GM19043 (cell line): ENCODE data around the gene AREL1.

Source experiments
- ATAC-seq: cut with Tn5 transposase; IDR thresholded peaks from one replicate; pipeline ENCODE4 v1.9.1; 2021; ENCODE audit warnings: low read depth; ENCODE audit not compliant: unreplicated experiment

The AREL1 gene

DNA sequence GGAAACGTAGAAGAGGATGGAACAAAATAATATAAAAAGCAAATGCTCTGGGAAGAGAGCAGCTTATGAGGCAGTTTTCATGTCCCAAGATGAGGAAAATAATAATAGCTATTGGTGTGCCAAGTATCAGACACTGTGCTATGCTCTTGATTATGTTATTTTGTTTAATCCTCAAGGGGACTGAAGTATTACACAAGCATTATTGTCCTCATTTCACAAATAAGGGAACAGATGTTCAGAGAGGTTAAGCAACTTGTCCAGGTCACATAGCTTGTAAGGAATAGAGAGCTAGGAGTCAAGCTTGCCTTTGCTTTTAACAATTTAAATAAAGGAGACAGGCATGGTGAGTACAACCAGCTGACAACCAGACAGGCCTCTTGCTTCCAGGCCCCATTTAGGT, 73.9 kb downstream of the AREL1 start:
- ATAC-seq, result no peak

DNA sequence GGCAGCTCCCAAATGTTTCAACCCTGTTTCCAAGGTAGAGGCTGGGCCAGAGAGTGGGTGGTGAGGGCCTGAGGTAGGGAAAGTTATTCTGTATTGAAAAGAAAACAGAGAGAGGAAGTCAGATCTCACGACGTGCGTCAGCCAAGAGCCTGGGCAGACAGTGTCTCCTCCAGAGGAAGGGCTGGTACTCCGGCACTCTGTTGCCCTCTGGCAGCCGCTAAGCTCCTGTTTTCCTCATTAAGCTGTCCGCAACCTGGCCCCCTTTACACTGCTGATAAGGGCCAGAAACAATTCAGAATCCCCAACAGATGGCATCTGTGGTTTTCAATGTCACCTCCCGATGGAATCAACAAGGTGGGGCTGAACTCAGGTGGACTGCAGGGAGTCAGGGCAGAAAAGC, 74.8 kb downstream of the AREL1 start:
- ATAC-seq, result no peak

DNA sequence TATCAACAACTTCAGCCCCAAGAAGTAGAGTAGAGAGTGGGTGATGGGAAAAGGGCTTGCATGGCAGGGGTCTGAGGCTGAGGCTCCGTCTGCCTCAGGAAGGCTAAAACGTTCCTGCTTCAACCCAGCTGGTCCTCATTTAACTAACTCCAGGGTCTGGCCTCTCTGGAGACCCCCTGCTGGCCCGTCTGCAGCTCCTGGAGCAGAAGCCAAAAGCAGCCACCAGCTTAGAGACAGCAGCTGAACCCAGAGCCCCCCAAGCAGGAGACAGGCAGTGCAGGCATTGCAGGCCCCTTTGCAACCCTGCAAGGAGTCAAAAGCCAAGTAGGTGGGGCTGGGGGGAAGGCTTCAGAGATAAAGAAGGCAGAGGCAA, 75.7 kb downstream of the AREL1 start:
- no peak for ATAC-seq

DNA sequence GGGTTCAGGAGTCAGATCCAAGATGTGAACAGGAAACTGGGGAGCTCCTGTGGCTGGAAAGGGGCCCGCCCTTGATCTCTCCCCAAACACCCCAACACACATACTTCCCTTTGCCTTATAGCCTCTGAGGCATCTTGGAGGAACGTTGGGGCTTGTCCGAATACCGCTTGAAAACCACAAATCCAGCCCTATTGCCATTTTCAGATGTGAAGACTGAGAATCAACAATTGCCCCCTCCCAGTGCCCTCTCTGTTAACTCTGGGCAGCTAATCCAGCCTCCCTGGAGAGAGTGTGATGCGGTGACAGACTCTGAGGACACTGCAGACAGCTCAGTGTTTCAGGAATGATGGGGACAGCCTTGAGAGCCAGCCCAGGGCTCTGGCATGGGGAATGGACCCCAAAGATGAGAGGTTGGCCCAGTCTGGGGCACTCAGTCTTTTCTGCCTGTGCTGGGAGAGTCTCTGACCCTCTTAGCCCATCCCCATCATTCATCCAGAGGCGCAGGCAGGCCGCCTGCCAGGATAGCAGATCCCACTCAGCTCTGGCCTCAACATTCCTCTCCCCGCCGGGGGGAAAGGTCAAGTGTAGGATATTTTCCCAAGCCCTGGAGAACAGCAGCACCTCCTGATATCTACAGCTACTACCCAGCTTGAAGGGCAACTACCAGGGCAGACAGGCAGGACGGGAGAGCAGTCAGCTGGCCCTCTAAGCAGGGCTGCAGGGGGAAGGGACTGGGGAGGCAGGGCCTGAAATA, 76.3 kb downstream of the AREL1 start:
- no peak for ATAC-seq

DNA sequence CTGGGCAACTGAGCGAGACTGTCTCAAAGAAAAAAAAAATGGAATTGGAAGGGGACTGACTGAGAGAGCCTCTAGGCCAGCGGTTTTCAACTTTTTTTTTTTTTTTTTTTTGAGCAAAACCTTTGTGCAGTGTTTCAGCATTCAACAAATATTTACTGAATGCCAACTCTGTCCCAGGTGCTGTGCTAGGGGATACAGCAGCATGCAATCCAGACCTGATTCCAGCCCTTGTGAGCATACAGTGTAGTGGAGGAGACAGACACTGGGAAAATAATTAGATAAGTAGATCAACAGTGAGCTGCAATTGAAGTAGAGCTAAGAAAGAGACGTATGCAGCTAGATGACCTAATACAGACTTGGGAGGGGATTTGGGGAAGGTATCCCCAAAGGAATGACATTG, 77.0 kb downstream of the AREL1 start:
- no peak for ATAC-seq

DNA sequence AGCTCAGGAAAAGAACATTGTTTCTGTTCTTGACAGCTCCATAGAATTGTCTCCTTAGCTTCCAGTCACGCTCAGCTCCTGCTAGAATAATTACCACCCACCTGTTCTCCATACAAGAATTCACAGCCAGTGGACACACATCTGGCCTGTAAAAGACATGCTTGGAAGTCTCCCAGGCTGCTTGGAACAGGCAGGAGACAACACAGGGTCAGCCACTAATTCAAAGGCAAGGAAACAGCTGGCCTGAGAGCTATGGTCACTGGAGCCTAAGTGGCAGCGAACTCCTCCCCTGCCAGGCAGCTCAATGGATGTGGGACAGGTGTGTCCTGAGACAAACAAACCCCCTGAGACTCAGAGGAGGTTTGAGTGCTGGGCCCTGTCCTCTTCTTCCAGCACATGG, 77.9 kb downstream of the AREL1 start:
- no peak for ATAC-seq

DNA sequence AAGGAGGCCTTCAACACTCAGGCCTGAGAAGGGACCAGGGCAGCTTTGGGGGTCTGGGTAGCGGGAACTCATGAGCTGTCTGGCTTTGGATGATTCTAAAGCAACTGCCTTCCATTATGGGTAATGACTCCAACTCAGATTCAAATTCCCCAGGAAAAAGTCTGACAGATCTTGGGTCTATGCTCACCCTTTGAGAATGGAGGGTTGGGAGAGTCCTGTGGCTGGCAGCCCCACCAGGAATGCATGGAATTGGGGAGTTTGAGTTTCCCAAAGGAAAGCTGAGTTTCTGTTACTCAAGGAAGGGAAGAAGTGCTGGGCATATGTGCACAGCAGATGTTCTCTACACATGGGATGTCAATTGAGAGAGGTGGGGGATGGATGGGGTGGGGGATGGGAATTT, 78.4 kb downstream of the AREL1 start:
- no peak for ATAC-seq

DNA sequence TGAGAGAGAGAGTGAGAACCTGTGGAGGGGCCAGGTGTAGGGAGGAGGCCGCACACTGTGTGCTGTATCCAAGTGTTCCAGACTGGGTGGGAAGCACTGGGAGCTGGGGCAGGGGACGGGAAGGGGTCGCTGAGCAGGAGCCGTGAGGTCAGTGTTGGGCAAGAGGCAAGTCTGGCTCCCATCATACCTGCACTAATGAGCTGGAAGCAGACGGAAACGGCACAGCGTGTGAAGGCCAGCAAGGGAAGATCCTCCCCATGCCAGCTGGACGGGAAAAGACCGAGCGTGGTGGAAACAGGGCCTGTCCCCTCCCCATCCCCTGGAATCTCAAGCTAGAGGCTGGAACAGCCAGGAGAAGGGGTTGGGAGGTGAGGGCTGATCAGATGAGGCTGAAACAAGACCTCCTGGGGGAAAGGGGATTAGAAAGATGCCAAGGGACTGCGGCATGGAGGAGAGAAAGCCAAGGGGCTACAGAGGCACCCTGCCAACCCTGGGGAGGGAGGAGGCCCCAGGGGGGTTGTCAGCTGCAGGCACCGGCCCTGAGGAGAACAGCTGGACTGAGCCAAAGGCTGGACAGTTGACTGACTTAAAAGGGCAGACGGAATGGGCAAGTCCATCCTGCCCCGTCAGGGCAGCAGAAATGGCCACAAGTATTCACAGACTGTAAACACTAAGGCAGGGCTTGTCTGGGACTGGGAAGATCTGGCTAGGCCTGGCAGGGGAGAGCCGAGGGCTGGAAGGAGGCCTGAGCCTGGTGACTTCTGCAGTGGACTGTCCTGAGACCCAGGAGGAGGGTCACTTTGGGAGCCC, 81.8 kb downstream of the AREL1 start:
- no peak for ATAC-seq

DNA sequence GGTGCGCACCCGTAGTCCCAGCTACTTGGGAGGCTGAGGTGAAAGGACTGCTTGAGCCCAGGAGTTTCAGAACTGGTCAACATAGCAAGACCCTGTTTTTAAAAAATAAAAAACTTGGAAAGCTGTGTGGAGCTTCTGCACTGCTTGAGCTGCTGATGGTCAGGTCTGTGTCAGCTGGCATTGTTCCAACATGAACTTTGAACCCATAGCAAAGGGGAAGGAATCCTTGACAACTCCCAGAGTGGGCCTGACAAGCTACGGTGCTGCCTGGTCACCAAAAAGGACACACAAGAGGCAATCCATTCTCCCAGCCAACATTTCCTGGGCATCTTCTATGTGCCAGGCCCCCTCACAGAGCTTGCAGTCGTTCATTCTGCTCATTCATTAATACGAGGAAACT, 84.5 kb downstream of the AREL1 start:
- no peak for ATAC-seq

DNA sequence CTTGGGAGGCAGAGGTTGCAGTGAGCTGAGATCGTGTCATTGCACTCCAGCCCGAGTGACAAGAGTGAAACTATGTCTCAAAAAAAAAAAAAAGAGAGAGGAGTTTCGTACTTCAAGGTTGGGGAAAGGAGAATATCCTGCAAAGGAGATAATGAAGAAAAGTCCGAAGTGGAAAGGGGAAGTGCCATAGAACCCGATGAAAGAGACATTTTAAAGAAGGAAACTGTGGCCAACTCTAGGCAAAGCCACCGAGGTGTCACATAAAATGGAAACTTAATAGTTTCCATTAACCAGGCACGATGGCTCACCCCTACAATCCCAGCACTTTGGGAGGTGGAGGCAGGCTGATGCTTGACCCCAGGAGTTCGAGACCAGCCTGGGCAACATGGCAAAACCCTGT, 85.8 kb downstream of the AREL1 start:
- ATAC-seq, result no peak

DNA sequence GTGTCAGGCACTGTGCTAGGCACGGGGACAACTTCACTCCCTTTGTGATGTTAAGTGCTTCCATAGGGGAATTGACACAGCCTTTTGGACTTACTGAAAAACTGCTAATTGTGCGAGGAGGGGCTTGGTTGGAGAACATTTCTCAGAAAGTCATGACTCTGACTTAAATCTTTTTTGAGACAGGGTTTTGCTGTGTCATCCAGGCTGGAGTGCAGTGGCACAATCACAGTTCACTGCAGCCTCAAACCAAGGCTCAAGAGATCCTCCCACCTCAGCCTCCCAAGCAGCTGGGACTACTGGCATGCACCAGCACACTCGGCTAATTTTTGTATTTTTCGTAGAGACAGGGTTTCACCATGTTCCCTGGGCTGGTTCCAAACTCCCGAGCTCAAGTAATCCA, 90.6 kb downstream of the AREL1 start:
- no peak for ATAC-seq

DNA sequence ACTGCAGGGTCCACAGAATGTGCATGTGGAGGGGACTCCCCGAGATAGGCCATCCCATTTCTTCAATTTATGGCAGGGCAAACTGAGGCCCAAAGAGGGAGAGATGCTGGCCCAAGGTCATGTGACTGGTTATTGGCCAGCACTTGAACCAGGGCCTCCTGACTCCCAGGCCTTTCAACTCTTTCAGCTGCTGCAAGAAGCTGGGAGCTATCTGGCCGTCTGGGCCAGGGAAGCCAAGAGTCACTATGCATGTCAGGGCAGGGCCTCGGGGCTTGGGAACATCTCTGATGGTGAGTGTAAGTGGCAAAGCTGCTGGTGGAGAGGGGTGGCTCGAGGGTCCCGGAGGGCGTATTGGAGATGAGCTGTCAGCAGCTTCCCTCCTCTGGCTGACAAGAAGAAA, 91.3 kb downstream of the AREL1 start:
- ATAC-seq, result no peak

DNA sequence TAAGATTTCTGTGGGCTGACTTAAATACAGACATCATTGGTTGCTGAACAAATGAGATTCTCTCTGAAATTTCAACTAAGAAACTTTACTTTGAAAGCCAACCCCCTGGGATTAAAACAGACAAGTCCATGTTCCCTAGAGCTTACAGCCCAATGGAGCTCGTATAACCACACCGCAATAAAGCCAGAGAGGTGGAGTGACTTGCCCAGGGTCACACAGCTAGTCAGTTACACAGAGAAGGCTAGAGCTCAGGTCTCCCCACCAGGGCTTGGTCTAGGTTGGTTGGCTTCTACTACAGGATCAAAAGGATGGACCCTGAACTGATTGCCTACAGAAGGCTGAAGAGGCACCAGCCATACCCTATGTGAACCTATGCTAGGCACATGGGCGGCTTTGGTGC, 92.0 kb downstream of the AREL1 start:
- ATAC-seq, result no peak

DNA sequence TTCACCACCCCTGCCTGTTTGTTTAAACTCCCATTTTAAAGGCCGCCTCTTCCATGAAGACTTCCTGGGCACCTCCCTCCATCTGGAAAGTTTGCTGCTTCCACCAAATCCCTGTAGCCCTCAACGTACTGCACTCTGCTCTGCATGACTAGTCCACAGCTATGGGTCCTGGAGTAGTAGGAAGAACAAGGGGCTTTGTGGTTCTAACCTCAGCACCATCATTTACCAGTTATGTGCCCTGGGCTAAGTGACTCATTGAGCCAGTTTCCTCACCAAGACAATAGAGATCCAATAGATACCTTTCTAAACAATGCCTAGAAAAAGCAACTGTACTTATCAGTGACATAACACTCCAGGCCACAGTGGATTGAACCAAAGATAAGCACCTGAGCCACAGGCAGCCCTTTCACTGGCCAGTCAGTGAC, 92.4 kb downstream of the AREL1 start:
- no peak for ATAC-seq

DNA sequence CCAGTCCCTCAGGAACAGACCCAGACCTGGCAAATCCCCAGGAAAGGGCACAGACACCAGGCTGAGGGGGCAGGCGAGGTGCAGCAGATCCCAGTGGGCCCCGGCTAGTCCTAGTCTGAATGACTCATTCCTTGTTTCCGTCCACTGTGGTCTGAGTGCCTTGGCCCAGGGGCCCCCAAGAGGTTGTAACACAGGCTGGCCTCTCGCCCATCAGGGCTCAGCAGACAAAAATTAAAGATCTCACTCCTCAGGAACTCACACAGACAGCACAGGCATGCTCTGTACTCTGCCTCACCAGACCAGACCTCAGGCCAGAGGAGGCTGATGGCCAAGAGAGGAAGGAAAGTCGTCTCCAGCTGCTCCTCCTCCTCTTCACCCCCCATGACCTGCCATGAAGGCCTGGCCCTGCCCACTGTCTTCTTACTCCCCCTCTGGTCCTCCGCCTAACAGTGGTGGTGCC, 93.2 kb downstream of the AREL1 start:
- no peak for ATAC-seq

DNA sequence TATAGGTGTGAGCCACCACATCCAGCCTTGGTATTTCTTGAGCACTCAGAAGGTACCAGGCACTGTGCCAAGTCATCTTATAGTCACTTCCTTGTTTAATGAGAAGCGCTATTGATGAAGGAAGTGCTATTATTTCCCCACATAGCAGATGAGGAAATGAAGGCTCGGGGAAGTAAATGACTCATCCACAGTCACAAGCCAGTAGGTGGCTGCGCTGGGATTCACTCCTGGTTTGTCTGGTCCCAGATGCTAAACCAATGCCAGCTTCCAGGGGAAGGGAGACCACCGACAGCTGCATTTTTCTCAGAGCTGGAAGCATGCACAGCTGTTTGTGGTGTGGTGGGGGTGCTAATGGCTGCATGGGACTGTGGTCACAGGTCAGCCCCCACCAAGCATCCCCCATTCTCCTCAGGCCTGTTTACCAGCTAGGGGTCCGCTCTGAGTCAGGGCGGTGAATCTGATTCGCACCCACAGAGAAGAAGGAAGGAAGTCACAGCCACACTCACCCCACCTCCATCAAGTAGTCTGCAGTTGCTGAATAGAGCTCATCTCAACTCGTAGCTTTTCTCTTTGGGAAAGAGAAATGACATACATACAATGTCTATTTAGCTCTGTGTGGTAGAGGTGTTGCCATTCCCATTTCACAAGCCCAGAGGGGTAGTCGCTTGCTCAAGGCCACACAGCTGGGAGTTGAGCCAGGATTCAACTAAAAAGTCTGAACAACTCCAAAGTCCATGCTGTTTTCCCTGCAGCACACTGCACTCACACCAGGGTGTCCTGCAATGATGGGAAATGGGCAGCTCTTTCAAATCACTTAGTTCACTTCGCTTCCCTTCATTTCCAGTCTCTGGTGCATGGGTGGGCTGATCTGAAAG, 94.6 kb downstream of the AREL1 start:
- no peak for ATAC-seq

DNA sequence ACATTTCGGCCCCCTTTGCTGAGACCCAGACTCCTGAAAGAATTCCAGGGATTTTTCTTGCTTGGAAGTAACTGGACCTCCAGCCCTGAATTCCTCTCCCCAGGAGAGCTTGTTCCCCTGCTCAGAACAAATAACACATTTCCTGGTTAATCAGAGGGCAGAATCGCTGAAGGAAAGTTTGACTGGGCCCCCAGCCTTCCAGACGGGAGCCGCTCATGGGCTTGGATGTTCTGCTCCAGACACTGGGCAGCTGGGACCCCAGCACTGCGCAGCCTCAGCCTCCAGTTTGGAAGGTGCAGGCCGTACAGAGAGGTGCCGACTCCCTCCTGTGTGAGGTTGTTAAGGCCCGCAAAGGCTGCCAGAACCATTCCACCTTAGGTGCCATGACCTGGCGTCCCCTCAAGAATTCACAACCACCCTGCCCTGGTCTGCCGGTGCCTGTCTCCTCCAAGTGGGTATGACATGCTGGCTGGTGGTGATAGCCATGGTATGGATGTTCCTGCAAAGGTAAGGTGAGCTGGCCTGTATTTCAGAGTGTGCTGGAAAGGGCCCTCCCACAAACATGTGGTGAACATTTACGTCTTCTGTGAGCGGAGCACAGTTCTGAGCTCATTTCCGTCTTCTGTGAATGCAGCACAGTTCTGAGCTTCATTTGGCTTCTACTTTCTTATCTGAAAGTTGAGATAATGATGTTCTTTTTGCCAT, 95.7 kb downstream of the AREL1 start:
- ATAC-seq, result no peak

DNA sequence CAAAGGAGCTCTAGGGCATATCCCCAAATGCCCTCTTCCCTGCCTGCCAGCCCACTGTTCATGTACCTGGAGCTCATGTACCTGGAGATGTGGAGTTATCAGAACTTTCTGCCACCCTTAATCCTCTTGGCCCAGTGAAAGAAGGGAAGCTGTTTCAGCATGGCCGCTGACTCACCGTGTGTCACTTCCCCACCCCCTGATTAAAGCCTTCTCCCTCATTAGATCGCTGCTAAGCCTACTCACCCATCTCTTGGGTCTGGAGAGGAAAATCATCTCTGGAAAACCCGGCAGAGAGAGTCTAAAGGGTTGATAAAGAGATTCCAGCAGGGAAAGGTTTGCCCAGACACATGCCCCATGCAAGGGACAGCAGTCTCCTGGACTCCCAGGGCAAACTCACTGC, 96.4 kb downstream of the AREL1 start:
- ATAC-seq, result no peak

DNA sequence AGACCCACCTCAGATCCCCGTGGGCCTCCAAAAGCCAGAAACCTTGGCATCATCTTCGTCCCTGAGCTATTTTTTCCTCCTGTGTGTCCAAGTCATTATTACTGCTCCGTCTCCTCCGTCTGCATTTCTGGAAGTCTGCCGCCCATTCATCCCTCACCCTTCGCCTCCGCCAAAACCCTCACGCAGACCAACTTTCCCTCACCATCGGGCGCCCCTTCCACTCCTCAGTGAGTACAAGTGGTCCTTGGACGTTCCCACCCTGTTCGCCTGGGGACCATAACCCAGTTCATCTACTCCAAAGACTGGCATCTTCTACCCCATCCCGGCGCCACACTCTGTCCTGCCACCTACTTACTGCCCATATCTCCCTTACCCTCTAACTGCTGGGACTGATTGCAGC, 97.1 kb downstream of the AREL1 start:
- no peak for ATAC-seq
